SK-N-MC (cell line): ENCODE results near the gene DNAJC12.

Source experiments
- DNase-seq: peaks from one replicate; pipeline ENCODE4 v3.0.0-alpha.2; 2011; ENCODE audit warnings: low read depth, low spot score
- H3K27ac ChIP-seq: fragments of 200-600 bp; sonication (generic); 2 replicates; pipeline ENCODE4 v1.5.1; 2016; ENCODE audit warnings: mixed run types
- H3K36me3 ChIP-seq: fragments of 200-600 bp; sonication (generic); 2 replicates; pipeline ENCODE4 v1.6.1; 2017; ENCODE audit warnings: antibody characterized with exemption, low read length, mixed read lengths; ENCODE audit not compliant: insufficient read depth
- H3K4me3 ChIP-seq: fragments of 200-600 bp; sonication (generic); 2 replicates; pipeline ENCODE4 v1.5.1; 2016
- H3K9ac ChIP-seq: fragments of 200-600 bp; sonication (generic); 2 replicates; pipeline ENCODE4 v1.8.0; 2017; ENCODE audit warnings: mixed run types, mixed read lengths; ENCODE audit not compliant: insufficient read length
- H3K9me3 ChIP-seq: fragments of 200-600 bp; sonication (generic); 2 replicates; pipeline ENCODE4 v1.6.1; 2017; ENCODE audit warnings: low read depth, mild to moderate bottlenecking, antibody characterized with exemption, low read length, moderate library complexity, mixed read lengths
- EZH2 ChIP-seq: fragments of 200-600 bp; sonication (generic); IDR thresholded peaks from one replicate; pipeline ENCODE4 v1.6.1; 2017; ENCODE audit warnings: antibody characterized with exemption
- FOXP2 ChIP-seq: optimal IDR thresholded peaks from 2 replicates; pipeline ENCODE3; 2011; ENCODE audit warnings: mild to moderate bottlenecking, moderate library complexity; ENCODE audit not compliant: insufficient read depth; ENCODE audit errors: extremely low read length, control extremely low read depth
- POLR2AphosphoS5 ChIP-seq: IDR thresholded peaks from 2 replicates; pipeline ENCODE4 v1.6.1; 2012; ENCODE audit warnings: mild to moderate bottlenecking, low read depth, low read length, borderline replicate concordance

Gene DNAJC12

GRCh38 chr10:67834375-67834774 is 3.6 kb downstream of the DNAJC12 start:
- TF ChIP-seq POLR2AphosphoS5 (no peak), FOXP2 (no peak), EZH2 (no peak)
- no peak overlapping the region for H3K9ac ChIP-seq
- no peaks in the 10 kb centered on the region for H3K9me3 ChIP-seq
- no peak overlapping the region for H3K4me3 ChIP-seq
- no peaks in the 10 kb centered on the region; the same call in 1 of the 2 replicates for H3K36me3 ChIP-seq
- no peak for DNase-seq
- no peak overlapping the region for H3K27ac ChIP-seq

GRCh38 chr10:67827811-67828210 is 10.2 kb downstream of the DNAJC12 start:
- Histone ChIP-seq H3K9me3 (no peaks in the 10 kb centered on the region), H3K27ac (no peak overlapping the region), H3K4me3 (no peak overlapping the region), H3K36me3 (no peaks in the 10 kb centered on the region; the same call in 1 of the 2 replicates), H3K9ac (no peak overlapping the region)
- DNase-seq = no peak
- TF ChIP-seq POLR2AphosphoS5 = no peak
- TF ChIP-seq EZH2 = no peak
- no peak for TF ChIP-seq FOXP2

GRCh38 chr10:67819768-67820204 is 18.2 kb downstream of the DNAJC12 start:
- no peak for TF ChIP-seq FOXP2
- TF ChIP-seq POLR2AphosphoS5 = no peak
- TF ChIP-seq EZH2 = no peak
- H3K9me3 ChIP-seq = no peaks in the 10 kb centered on the region
- H3K27ac ChIP-seq = peak overlapping the region; percentile 91
- H3K36me3 ChIP-seq = no peaks in the 10 kb centered on the region
- H3K4me3 ChIP-seq = no peak overlapping the region
- no peak for DNase-seq
- H3K9ac ChIP-seq = no peak overlapping the region

- Histone ChIP-seq H3K27ac (0 out of 2 replicates have a peak overlapping the region, but pooled peaks have one; percentile 25), H3K36me3 (no peaks in the 10 kb centered on the region), H3K4me3 (no peak overlapping the region), H3K9ac (no peak overlapping the region), H3K9me3 (no peaks in the 10 kb centered on the region)
- no peak for DNase-seq
- no peak for TF ChIP-seq POLR2AphosphoS5
- no peak for TF ChIP-seq FOXP2
- TF ChIP-seq EZH2 = no peak
These were observed 19.7 kb downstream of the DNAJC12 start for GRCh38 chr10:67818323-67818722.

- H3K4me3 ChIP-seq = no peak overlapping the region
- TF ChIP-seq EZH2 (no peak), FOXP2 (no peak), POLR2AphosphoS5 (no peak)
- no peak overlapping the region for H3K27ac ChIP-seq
- H3K9me3 ChIP-seq = no peaks in the 10 kb centered on the region
- no peaks in the 10 kb centered on the region for H3K36me3 ChIP-seq
- no peak for DNase-seq
- no peak overlapping the region for H3K9ac ChIP-seq
These were observed 21.3 kb downstream of the DNAJC12 start for GRCh38 chr10:67816719-67817118.

GRCh38 chr10:67815571-67816059 is 22.4 kb downstream of the DNAJC12 start:
- no peak overlapping the region for H3K9ac ChIP-seq
- DNase-seq = no peak
- no peaks in the 10 kb centered on the region for H3K9me3 ChIP-seq
- H3K27ac ChIP-seq = peak overlapping the region; percentile 31; the same call in 1 of the 2 replicates
- TF ChIP-seq FOXP2 (no peak), EZH2 (no peak), POLR2AphosphoS5 (no peak)
- no peaks in the 10 kb centered on the region for H3K36me3 ChIP-seq
- no peak overlapping the region for H3K4me3 ChIP-seq

GRCh38 chr10:67812007-67812406 is 26.0 kb downstream of the DNAJC12 start:
- Histone ChIP-seq H3K9me3 (no peaks in the 10 kb centered on the region), H3K4me3 (no peak overlapping the region), H3K9ac (no peak overlapping the region), H3K27ac (no peak overlapping the region), H3K36me3 (peaks cover 6% of the 10 kb centered on the region; the same call in 1 of the 2 replicates)
- TF ChIP-seq EZH2 (no peak), FOXP2 (no peak), POLR2AphosphoS5 (no peak)
- no peak for DNase-seq

GRCh38 chr10:67809107-67809506 is 28.9 kb downstream of the DNAJC12 start:
- no peak for DNase-seq
- Histone ChIP-seq H3K9me3 (no peaks in the 10 kb centered on the region), H3K36me3 (peaks cover 6% of the 10 kb centered on the region; the same call in 1 of the 2 replicates), H3K4me3 (no peak overlapping the region), H3K9ac (no peak overlapping the region), H3K27ac (no peak overlapping the region)
- TF ChIP-seq POLR2AphosphoS5 = no peak

- Histone ChIP-seq H3K9me3 (no peaks in the 10 kb centered on the region), H3K9ac (no peak overlapping the region), H3K36me3 (peaks cover 6% of the 10 kb centered on the region; the same call in 1 of the 2 replicates), H3K4me3 (no peak overlapping the region), H3K27ac (no peak overlapping the region)
- no peak for DNase-seq
- TF ChIP-seq FOXP2 = no peak
- no peak for TF ChIP-seq POLR2AphosphoS5
- TF ChIP-seq EZH2 = no peak
These were observed 29.3 kb downstream of the DNAJC12 start for GRCh38 chr10:67808704-67809103.
